ENCODE results near the gene RFTN1.

The RFTN1 gene

GRCh38 chr3:16463119-16463518, 50.4 kb downstream of the RFTN1 start:
- DNase-seq: no peak

- DNase-seq: no peak
These were observed 50.8 kb downstream of the RFTN1 start for GRCh38 chr3:16462679-16463078.

DNA sequence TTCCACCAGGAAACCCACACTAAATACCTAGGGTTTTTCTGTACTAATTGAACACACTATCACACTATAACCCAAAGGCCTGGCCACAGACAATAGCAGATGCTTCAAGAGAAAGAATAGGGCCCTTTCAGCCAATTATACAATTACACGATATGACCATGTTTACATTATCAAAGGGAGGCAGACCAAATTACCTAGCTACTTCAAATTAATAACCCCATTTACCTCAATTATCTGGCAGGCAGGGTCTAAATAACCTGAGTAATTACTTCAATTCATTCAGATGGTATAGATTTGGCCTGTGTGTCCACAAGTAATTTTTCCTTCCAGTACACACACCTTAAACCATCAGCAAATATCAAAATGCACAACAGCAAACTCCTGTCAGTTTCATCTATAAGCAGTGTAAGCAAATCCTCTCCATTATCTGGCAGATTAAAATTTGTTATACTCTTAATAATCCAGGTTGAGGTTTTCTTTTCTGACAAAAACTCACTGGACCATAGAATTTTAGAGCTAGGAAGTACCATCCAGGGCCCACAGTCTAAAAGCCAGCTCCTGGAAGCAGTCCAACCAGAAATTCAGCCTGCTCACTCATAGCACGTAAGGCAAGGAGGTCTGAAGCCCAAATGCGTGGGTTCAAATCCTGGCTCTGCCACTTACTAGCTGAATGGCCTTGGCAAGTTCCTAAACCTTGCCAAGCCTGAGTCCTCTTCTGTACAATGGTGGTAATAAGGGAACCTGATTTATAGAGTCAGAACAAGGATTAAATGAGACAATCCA, 51.8 kb downstream of the RFTN1 start:
- no peak for DNase-seq

DNA sequence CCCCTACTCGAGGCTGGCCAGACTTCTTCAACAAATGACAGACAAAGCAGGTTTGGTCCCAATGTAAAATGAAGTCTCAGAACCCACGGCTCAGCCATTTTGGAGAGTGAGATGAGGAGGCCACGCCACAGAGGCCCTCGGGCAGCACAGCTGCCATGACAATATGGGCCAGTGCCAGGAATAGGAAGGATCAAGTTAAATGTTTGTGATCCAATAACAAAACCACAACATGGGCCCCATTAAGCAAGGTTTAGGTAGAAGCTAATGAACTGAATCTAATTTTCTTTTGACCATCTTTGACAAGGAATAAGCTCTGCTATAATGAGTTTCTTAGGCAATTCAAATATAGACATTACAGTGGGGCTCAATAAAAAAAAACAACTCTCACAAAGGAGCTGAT, 52.6 kb downstream of the RFTN1 start:
- no peak for DNase-seq

DNA sequence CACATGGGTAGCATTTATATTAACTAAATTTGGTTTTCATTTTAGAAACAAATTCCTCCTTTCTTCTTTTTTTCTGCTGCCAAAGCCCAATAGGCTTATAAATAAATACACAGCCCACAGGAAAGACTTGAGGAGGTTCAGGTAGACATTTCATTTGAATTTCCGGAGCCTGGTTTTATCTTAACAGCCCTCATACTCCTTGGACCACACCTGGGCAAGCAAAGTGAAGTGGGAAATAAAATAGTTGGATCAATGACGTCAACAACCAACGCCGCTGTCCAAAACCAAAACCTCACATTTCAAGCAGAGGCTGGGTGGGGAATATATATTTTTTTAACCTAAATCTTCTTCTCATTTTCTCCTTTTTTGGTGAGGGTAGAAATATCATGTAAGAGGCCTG, 53.2 kb downstream of the RFTN1 start:
- no peak for DNase-seq

GRCh38 chr3:16456784-16457415, 56.6 kb downstream of the RFTN1 start:
- no peak for DNase-seq

- no peak for DNase-seq
These were observed 57.5 kb downstream of the RFTN1 start for GRCh38 chr3:16455966-16456365.

DNA sequence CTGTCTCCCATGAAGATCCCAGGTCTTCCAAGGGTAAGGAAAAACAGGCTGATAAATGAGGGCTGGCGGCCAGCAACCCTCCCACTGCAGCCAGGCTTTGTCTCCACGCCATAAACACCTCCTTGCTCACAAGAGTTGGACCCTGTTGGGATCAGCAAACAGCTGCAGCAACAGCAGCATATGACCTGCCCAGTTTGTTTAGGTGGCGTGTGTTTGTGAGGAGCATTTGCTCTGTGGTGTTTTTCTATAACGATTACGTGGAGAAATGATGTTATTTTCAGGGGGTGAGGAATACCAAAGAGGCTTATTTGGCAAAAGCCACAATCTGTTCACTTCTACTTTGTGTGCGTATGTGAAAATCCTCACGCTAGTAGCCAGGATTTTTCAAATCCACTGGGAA, 58.5 kb downstream of the RFTN1 start:
- no peak for DNase-seq

GRCh38 chr3:16452261-16452660, 61.2 kb downstream of the RFTN1 start:
- DNase-seq: no peak

DNA sequence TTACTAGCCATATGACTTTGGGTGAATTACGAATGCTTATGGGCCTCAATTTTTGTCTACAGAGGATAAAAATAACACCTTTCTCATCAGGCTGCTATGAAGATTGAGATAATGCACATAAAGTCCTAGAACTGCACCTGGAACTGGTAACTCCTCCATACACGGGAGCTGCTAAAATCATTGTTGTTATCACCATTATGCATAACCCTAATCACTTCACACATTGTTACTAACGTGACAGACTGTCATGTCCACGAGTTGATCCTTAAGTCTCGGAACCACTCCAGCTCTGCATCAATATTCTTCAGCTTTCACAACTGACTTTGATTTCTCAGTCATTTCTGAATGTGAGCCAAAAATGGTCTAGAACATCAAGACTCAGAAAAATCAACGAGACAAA, 64.1 kb downstream of the RFTN1 start:
- no peak for DNase-seq

- no peak for DNase-seq
These were observed 64.8 kb downstream of the RFTN1 start for GRCh38 chr3:16448639-16449070.

DNA sequence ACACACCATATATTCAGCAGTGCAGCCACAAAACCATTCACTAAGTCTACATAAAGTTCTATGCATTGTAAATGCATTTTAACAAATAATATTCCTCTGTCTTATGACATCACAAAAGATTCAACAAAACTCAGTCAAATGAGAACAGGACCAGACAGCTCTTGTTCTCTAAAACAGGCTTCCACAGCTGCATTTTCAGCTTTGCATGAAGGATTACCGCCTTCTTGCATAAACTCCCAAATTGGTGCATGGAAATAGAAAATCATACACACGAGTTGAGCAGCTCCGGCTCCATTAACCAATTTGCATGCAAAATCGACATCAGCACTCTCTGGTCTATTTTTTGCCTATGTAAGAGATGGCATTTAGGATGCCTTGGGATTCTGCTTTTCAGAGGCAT, 66.4 kb downstream of the RFTN1 start:
- no peak for DNase-seq

GRCh38 chr3:16444344-16444743, 69.2 kb downstream of the RFTN1 start:
- no peak for DNase-seq

GRCh38 chr3:16442730-16443129, 70.8 kb downstream of the RFTN1 start:
- no peak for DNase-seq

DNA sequence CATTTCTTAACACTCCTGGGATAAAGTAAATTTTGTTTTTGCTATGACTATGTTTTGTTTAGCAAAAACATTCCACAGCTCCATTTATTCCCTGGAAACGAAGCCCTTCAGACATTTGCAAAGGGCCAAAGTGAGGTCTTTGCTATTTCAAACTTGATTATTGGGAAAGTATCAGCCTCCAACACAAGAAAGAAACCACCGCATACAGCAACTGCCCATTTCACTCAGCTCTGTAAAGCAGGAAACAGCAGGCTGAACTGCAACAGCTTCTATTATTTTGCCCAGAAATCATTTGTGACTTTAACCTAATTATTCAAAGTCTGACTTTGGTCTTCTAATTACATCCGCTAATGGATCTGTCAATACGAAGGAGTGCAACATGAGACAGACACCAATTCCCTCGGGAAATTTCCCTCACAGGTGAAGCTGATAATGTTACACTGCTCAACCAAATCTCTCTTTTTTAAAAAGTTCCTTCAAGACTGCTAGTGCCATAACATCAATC, 72.1 kb downstream of the RFTN1 start:
- no peak for DNase-seq

DNA sequence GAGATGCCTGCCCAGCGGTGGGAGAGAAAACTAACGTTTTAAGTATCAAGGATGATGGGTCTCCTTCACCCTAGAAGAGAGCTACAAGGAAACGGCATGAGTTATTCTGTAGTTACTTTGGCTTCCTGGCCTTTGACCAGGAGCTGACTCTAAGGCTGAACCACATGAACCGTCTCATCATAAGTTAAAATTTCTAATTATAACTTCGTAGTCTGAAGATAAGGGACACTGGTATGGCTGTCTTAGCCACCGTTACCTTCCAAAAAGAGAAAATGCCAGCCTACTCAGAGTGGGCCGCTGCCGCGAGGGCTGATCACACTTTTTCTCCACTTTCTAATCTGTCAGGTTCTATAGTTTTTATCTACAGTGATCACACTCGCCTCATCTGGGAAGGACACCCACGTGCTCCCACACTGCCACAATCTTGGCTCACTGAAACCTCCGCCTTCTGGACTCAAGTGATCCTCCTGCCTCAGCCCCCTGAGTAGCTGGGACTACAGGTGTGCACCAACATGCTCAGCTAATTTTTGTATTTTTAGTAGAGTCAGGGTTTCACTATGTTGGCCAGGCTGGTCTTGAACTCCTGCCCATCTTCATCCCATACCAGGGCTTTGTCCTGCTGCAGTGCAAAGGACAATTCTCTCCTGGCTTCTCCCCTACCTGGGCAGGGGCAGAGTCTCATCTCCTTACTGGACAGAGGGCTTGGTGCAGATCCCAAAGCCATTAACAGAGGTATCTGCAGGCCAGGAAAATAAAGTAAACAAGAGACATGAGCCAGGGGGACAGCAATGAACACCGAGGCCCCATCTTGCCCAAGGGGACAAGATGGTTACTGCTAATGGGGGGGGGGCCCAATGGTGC, 73.4 kb downstream of the RFTN1 start:
- DNase-seq: no peak

GRCh38 chr3:16439163-16439847, 74.2 kb downstream of the RFTN1 start:
- DNase-seq: no peak

GRCh38 chr3:16437640-16438039, 75.9 kb downstream of the RFTN1 start:
- DNase-seq: no peak

DNA sequence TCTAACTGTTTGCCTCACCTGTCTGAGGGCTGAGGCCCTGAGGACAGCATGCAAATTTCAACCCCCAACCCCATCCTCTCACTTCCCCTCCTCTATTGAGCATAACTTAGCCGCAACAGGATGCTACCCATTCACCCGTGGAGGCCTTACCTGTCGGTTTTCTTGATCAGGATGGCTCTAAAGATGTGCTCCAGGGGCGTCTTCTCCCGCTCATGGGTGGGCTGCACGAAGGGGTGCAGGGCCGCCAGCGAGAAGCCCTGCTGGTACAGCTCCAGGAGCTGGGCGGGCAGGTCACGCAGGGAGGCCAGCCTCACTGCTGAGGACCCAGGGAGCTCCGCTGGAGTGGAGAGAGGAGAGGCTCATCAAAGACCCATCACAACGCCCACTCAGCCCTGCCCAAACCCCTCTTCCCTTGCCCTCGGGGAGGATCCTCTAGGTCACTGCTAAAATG, 79.8 kb downstream of the RFTN1 start:
- no peak for DNase-seq

- DNase-seq: no peak
These were observed 80.8 kb downstream of the RFTN1 start for GRCh38 chr3:16432714-16433113.

DNA sequence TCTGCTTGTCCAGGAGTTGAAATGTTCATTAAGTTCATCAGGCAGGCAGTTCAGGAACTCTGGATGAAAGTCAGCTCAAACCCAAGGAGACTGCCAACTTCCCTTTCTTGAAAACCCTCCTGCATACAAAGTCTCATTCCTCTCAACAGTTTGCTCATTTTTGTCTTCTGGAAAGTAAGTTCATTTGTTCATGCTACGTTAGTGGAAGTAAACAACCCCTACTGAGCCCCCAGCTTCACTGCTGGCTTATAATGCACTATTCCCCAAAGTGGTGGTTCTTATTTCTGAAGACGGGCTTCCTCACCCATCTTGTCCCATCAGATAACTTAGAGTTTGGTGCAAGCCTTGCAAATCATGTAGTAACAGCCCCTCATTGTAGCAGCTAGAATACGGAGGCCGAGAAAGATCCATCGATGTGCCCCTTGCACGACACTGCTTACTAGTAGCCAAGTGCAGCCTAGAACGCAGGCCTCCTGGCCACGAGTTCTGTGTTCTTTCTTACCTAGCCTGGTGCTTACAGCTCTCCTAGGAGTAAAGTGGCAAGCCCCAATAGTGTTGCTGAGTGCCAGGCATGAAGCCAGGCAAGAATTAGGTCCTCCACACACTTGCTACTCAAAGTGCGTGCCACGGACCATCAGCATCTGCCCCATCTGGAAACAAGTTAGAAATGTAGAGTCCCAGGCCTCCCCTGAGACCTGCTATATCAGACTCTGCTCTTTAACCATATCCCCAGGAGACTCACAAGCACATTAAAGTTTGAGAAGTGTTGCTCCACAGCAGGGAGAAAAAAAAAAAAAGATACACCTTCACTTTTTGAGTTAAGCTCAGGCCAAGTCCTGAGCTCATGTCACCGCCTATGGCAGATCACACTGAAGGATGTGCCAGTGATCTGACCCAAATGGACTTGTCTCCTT, 82.5 kb downstream of the RFTN1 start:
- no peak for DNase-seq

DNA sequence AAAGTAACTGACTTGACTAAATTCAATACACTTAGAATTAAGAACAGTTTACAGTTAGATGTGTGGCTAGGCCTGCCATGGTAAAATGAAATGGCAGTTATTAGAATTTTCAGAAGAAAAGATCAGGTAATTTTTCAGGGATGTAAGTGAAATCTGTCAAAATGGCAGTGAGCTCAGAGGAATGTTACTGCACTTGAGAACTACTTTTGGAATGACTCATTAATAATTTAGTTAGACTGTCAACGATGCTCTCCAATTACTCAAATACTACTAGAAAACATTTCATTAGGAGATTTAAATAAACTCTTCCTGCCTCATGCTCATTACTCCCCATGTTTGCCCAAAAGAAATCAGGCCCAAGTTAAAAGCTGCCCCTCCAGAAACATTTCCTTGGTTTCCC, 84.4 kb downstream of the RFTN1 start:
- DNase-seq: no peak
